Glomerular visceral epithelial cell (primary cell): ENCODE data around the gene ADAMTS18.
"Not testable (repeated sequence)": the region's sequence is repeated elsewhere in the genome, so short reads cannot be mapped to it uniquely, and the experiment has no call there.

ENCODE experiments used
- DNase-seq: peaks from one replicate; pipeline ENCODE4 v3.0.0-alpha.2; 2016; ENCODE audit errors: extremely low spot score

The ADAMTS18 gene

GRCh38 chr16:77279316-77279715, 155.5 kb downstream of the ADAMTS18 start:
- not testable (repeated sequence) for DNase-seq

GRCh38 chr16:77277571-77277970, 157.3 kb downstream of the ADAMTS18 start:
- no peak for DNase-seq

GRCh38 chr16:77277141-77277540, 157.7 kb downstream of the ADAMTS18 start:
- no peak for DNase-seq

GRCh38 chr16:77276661-77277060, 158.2 kb downstream of the ADAMTS18 start:
- no peak for DNase-seq

GRCh38 chr16:77275303-77275702, 159.5 kb downstream of the ADAMTS18 start:
- DNase-seq, result not testable (repeated sequence)

- DNase-seq, result peak; percentile 1
These were observed 161.0 kb downstream of the ADAMTS18 start for GRCh38 chr16:77273815-77274214.

GRCh38 chr16:77271532-77272426, 163.1 kb downstream of the ADAMTS18 start:
- no peak for DNase-seq

GRCh38 chr16:77266185-77266584, 168.6 kb downstream of the ADAMTS18 start:
- not testable (repeated sequence) for DNase-seq

GRCh38 chr16:77262971-77263370, 171.9 kb downstream of the ADAMTS18 start:
- no peak for DNase-seq

GRCh38 chr16:77250400-77250799, 184.4 kb downstream of the ADAMTS18 start:
- DNase-seq, result no peak

- no peak for DNase-seq
These were observed 188.7 kb downstream of the ADAMTS18 start for GRCh38 chr16:77246150-77246549.

- DNase-seq, result not testable (repeated sequence)
These were observed 192.4 kb downstream of the ADAMTS18 start for GRCh38 chr16:77242471-77242870.

- no peak for DNase-seq
These were observed 196.2 kb downstream of the ADAMTS18 start for GRCh38 chr16:77238593-77238992.

- peak; percentile 77 for DNase-seq
These were observed 198.7 kb downstream of the ADAMTS18 start for GRCh38 chr16:77236063-77236511.

- DNase-seq, result peak; percentile 6
These were observed 200.2 kb downstream of the ADAMTS18 start for GRCh38 chr16:77234611-77235010.

- DNase-seq, result no peak
These were observed 200.9 kb downstream of the ADAMTS18 start for GRCh38 chr16:77233799-77234519.
